GM12864 (cell line): Measurements from ENCODE around the gene WLS.

Experiments
- DNase-seq: peaks from one replicate; pipeline ENCODE4 v3.0.0-alpha.2; 2011; ENCODE audit warnings: low read depth
- H3K4me3 ChIP-seq: 2 replicates; pipeline ENCODE4 v1.5.1; 2011; ENCODE audit warnings: mild to moderate bottlenecking, low read depth, low read length, control low read depth
- TF ChIP-seq, protein P1 (sequence below): IDR thresholded peaks from 2 replicates; pipeline ENCODE4 v1.5.1; 2011; ENCODE audit warnings: low read depth, mild to moderate bottlenecking, moderate library complexity, low read length, control low read depth, inconsistent platforms; ENCODE audit errors: missing control alignments

WLS gene

DNA sequence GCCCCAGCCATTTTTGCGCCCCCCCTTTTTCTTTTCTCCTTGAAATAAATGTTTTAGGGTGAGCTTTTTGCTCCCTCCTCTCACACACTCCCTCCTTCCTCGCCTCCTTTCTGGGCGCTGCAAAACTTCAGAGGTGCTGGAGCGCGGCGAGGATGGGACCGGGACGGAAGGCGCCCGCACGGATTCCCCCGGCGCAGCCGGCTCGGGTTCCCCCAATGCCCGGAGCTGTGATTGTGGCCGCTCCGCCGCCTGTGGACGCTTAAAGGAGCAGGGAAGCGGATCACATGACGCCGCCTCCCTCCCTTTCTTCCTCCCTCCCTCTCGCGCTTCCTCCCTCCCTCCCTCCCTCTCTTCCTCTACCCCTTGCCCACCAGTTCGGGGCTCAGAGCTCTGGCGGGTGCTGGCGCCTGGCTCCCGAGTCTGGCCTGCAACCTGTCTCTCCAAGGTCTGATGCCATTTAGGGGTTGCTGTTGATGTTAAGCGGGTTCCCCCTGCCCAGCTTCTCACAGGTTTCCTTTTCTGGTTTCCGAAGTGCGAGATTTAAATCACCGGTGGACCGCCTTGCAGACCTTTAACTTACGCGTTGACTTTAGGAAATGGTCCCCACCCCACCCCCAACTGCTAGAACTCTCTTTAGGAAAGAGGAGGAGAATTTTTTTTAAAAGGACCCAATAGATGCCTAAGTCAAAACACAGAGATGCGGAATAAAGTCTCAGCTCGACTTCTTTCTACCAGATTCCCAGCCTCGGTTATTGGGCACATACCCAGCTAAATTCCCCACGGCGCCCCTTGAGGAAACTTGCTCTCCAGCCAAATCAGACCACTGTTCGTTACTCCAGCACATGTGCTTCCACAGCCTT, at the start of gene WLS:
Gene WLS, minus strand, starts transcription at position 235 of the 860 bp plus-strand sequence. Its CDS starts 224 bp downstream, at position 11.
- DNase-seq = no peak
- no peak within 1 kb of the TSS for H3K4me3 ChIP-seq
- TF ChIP-seq, protein P1, sequence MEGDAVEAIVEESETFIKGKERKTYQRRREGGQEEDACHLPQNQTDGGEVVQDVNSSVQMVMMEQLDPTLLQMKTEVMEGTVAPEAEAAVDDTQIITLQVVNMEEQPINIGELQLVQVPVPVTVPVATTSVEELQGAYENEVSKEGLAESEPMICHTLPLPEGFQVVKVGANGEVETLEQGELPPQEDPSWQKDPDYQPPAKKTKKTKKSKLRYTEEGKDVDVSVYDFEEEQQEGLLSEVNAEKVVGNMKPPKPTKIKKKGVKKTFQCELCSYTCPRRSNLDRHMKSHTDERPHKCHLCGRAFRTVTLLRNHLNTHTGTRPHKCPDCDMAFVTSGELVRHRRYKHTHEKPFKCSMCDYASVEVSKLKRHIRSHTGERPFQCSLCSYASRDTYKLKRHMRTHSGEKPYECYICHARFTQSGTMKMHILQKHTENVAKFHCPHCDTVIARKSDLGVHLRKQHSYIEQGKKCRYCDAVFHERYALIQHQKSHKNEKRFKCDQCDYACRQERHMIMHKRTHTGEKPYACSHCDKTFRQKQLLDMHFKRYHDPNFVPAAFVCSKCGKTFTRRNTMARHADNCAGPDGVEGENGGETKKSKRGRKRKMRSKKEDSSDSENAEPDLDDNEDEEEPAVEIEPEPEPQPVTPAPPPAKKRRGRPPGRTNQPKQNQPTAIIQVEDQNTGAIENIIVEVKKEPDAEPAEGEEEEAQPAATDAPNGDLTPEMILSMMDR = no peak

DNA sequence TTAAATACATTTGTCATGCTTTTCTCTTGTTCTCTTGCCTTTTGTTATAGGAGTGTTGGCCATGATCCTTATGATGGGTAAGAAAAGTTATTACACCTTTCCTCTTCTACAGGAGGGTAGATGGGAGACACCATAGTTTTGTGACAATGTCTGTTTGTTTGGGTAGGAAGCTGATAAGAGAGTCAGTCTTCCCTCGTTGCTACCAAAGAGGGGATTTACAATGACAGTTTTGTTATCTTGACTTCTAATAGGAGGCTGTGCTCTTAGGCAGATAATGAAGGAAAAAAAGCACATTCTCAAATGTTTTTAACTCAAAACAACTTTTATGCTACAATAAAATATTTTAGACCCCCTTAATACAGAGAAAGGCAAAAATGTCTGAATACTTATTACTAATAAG, 48.0 kb upstream of the WLS start:
- no peak overlapping the region for H3K4me3 ChIP-seq
- no peak for DNase-seq
- TF ChIP-seq, protein P1 = no peak

DNA sequence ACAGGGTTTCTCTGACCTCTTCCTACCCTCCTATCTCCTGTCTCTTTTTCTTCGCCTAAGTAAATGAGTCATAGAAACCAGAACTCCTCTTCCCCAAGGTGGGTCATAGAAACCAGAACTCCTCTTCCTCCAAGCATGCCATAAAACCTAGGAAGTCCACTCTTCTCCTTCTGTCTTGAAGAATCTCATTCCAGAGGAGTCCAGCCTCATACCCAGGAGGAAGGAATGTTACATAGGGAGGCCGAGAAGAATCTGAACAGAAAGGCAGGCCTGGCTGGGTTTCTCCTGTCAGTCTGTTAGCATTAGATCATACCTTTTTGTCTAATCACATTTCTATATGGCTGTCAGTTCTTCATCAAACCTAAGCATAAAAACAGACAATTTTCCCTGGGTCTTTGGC, 47.5 kb upstream of the WLS start:
- no peak for DNase-seq
- no peak overlapping the region for H3K4me3 ChIP-seq
- TF ChIP-seq, protein P1 = no peak

DNA sequence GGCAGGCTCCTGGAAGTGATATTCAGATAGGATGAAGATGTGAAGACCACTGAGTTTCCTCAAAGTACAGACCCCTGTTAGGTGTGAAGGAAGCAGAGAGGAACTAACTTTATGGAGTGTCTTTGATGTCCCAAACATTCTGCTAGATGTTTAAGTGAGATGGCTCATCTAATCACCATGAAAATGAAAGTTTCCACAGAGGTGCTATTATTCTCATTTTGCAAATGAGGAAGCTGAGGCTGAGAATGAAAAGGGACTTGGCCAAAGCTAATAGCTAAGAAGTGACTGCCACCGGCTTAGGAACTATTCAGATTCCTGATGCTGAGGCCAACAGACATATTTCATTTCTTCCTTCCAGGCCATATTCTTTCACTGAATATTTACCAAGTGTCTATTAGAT, 45.9 kb upstream of the WLS start:
- no peak overlapping the region for H3K4me3 ChIP-seq
- DNase-seq = no peak
- TF ChIP-seq, protein P1 = no peak

DNA sequence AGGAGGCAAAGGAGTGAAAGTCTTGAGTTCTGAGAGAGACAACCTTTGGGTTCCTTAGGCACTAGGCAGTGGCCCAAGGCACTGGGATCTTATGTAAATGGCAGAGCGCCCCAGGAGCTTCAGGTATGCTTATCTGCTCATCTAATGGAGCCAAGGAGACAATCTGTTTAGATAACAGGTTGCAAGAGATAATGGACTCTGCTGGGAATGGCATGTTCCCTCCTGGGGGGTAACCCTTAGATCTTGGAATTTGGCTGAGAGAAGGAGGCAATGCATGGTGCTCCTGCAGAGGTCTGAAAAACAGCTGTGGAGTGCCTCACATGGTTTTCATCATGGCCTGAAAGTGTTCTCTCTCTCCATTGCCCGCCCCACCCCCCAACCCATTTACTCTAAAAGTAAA, 44.1 kb upstream of the WLS start:
- DNase-seq = no peak
- H3K4me3 ChIP-seq = no peak overlapping the region
- TF ChIP-seq, protein P1 = no peak

DNA sequence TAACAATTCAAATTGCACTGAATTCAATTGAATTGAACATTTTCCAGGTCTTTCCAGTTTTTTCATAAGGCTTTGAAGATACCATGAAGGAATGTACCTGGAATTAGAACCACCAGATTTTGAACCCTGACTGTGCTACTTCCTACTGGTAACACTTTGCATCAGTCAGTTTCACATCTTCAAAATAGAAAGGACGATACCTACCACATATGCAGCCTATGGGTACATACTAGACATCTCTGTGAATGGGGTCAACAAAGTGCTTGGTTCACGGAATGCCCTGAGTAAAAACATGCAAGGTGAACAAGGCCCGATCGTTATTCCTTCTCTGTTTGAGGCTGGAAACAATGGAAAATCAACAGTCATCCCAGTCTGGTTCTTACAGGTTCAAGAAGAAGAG, 41.2 kb upstream of the WLS start:
- no peak overlapping the region for H3K4me3 ChIP-seq
- no peak for DNase-seq
- TF ChIP-seq, protein P1 = no peak

DNA sequence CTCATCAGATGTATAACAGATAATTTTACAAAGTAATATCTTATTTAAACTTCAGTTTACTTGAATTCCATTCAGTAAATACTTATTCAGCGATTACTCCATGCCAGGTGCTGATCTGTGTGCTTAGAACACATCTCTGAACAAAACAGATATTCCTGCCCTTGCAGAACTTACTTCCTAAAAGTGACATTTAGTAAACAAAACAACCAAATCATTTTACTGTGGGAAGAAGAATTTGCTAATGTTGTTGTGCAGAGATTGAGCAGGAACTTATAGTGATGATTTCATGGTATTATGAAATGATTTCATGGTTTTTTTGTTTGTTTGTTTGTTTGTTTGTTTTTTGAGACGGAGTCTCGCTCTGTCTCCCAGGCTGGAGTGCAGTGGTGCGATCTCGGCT, 39.3 kb upstream of the WLS start:
- DNase-seq = no peak
- TF ChIP-seq, protein P1 = no peak
- no peak overlapping the region for H3K4me3 ChIP-seq
